Measurements from ENCODE around the gene TMEM202.

Gene TMEM202, protein sequence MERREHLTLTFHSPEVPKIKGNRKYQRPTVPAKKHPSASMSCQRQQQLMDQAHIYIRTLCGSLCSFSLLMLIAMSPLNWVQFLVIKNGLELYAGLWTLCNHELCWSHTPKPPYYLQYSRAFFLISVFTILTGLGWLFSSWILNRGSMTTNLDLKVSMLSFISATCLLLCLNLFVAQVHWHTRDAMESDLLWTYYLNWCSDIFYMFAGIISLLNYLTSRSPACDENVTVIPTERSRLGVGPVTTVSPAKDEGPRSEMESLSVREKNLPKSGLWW

DNA sequence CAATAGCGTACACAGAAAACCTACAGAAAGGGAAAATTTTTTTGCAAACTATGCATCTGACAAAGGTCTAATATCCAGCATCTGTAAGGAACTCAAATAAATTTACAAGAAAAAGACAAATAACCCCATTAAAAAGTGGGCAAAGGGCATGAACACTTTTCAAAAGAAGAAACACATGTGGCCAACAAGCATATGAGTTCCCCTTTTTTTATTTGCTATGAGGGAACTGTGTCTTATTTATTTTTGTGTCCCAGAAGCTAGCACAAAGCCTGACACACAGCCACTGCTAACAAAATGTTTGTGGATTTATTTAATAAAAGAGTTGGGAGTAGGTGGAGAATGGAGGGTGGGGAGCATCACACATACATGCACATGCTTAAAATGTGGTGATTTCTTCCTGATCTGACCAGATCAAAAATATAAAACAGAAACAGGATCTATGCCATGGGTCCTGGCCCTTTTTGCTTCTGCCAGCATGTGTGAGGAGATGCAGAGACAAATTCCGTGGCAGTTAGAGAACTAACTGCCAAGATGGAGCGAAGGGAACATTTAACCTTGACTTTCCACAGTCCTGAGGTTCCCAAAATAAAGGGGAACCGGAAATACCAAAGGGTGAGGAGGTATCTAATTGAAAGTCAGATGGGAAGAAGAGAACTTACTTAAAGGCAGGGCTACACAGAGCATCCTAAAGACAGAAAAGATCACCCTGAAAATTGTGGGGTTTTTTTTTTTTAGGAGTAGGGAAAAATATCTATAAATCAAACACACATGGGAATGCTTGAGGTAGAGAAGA lies at the start of gene TMEM202:
Gene TMEM202, plus strand, starts transcription at position 510 of the 793 bp plus-strand sequence. Its CDS starts 22 bp downstream, at position 532.
- H3K4me3 ChIP-seq (ENCODE audit: low read depth, low read length) = no peak within 1 kb of the TSS
- no peak for DNase-seq (ENCODE audit: low read depth)
- TF ChIP-seq CTCF (IDR thresholded peaks at IDR 0.05; ENCODE audit: control insufficient read depth, extremely low read depth, insufficient read depth) = no peak

- H3K4me3 ChIP-seq (ENCODE audit: low read depth, low read length) = no peak overlapping the region
- TF ChIP-seq CTCF (IDR thresholded peaks at IDR 0.05; ENCODE audit: control insufficient read depth, extremely low read depth, insufficient read depth) = no peak
- DNase-seq (ENCODE audit: low read depth) = no peak
Measured at GRCh38 chr15:72353266-72353665, 44.8 kb upstream of the TMEM202 start.

DNA sequence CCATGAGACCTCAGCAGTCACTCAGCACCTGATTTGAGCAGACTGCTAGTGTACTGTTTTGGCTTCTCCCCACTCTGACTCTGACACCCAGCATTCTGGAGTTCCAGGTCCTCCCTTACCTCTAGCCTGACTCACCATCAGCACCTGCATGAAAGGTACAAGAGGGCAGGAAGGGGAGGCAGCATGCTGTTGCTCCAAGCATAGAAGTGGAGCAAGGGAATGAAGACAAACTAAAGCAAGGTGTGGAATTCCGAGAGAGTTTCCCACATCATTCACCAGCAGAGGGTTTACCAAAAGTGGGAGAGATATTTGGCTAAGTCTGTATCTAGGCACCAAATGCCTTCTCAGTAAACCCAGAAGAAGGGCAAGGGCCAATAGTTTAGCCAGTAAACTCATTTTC lies 43.6 kb upstream of the TMEM202 start:
- H3K4me3 ChIP-seq (ENCODE audit: low read depth, low read length) = no peak overlapping the region
- no peak for DNase-seq (ENCODE audit: low read depth)
- TF ChIP-seq CTCF (IDR thresholded peaks at IDR 0.05; ENCODE audit: control insufficient read depth, extremely low read depth, insufficient read depth) = no peak

- no peak for DNase-seq (ENCODE audit: low read depth)
- no peak for TF ChIP-seq CTCF (IDR thresholded peaks at IDR 0.05; ENCODE audit: control insufficient read depth, extremely low read depth, insufficient read depth)
- H3K4me3 ChIP-seq (ENCODE audit: low read depth, low read length) = no peak overlapping the region
Measured at GRCh38 chr15:72358121-72358520, 40.0 kb upstream of the TMEM202 start.

- no peak for TF ChIP-seq CTCF (IDR thresholded peaks at IDR 0.05; ENCODE audit: control insufficient read depth, extremely low read depth, insufficient read depth)
- H3K4me3 ChIP-seq (ENCODE audit: low read depth, low read length) = peak overlapping the region; percentile 17; the same call in 1 of the 2 replicates
- peak; percentile 98 for DNase-seq (ENCODE audit: low read depth)
Measured at GRCh38 chr15:72358650-72359171, 39.4 kb upstream of the TMEM202 start.

DNA sequence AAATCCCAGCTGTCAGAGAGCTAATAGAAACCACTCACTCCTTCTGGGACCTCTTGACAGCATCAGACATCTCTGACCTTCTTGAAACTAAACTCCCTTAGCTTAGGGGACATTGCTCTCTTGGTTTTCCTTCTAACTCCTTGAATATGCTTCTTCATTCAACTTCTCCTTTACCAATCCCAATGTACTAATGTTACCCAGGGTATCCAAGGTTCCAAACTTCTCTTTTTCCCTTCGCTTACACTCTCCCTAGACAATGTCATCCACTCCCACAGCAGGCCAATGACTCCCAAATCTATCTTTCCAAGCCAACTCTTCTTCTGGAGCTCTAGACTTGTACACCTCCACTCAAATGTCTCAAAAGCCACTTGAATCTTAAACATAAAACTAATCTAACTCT lies 36.9 kb upstream of the TMEM202 start:
- H3K4me3 ChIP-seq (ENCODE audit: low read depth, low read length) = no peak overlapping the region
- no peak for DNase-seq (ENCODE audit: low read depth)
- TF ChIP-seq CTCF (IDR thresholded peaks at IDR 0.05; ENCODE audit: control insufficient read depth, extremely low read depth, insufficient read depth) = no peak
